ENCODE measurements around the gene ANAPC2. TPM values are rescaled to one million over a fixed set of nuclear protein-coding genes. Genes with fewer than 3 reads are reported as not detected.
A peak's percentile ranks its signal among the peaks of the same experiment; 100 is the strongest.

The ANAPC2 gene
- total RNA-seq, 1 experiment from 2014 or later, result 46.0 TPM

DNA sequence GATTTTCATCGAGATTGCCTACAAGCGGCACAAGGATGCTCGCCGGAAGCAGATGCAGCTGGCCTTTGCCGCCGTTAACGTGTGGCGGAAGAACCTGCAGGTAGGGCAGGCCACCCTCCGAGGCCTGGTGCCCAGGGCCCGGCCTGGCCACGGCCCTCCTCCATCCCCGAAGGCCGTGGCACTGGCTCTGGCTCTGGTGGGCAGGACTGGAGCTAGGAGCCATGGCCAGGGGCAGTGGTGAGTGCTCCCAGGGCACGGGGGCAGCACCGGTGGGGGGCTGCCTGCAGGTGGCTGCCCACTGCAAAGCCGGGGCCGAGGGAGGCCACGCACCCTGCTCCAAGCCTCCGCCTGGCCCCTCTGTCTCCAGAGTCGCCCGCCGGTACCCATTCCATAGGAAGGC lies 24.6 kb downstream of the ANAPC2 start:
- ChIA-PET POLR2A (no interaction called here), CTCF (no interaction called here)
- ATAC-seq (no peak), DNase-seq (ENCODE audit: low read depth, low spot score) (no peak)
- no peak overlapping the region for H3K4me3 ChIP-seq (ENCODE audit: low read depth in 2 of 2, low read length in 2 of 2)
- no peaks in the 10 kb centered on the region for H3K27me3 ChIP-seq (ENCODE audit: control insufficient read depth, insufficient read depth, low read length)
- H3K36me3 ChIP-seq (ENCODE audit: control insufficient read depth, insufficient read depth, low read length), result no peaks in the 10 kb centered on the region
- H3K27ac ChIP-seq (ENCODE audit: low read length), result no peak overlapping the region
- no peaks in the 10 kb centered on the region for H3K9me3 ChIP-seq (ENCODE audit: control insufficient read depth, insufficient read depth, low read depth, low read length)
- no TSS peak for BruUV-seq (replicated peaks)
- H3K4me1 ChIP-seq (ENCODE audit: control insufficient read depth, insufficient read depth, low read length), result 0 out of 2 replicates have a peak, but pooled peaks cover 4% of the 10 kb centered on the region
- in situ Hi-C loops (cut with HindIII; ENCODE audit: low pct_unique_long_range_greater_than_20kb, low sequenced_read_pairs) (no loop called here), intact Hi-C loops (cut with micrococcal nuclease; ENCODE audit: unreplicated experiment) (no loop called here)
- TF ChIP-seq REST (IDR thresholded peaks at IDR 0.05; ENCODE audit: insufficient read depth in 1 of 2, low read depth in 2 of 2, low read length in 1 of 2), result no peak
- no peak for TF ChIP-seq POLR2AphosphoS5 (IDR thresholded peaks at IDR 0.05; ENCODE audit: low read depth, low read length)
- no peak for TF ChIP-seq TCF7L2 (IDR thresholded peaks at IDR 0.05; ENCODE audit: low read depth, low read length)
- TF ChIP-seq, protein P1, sequence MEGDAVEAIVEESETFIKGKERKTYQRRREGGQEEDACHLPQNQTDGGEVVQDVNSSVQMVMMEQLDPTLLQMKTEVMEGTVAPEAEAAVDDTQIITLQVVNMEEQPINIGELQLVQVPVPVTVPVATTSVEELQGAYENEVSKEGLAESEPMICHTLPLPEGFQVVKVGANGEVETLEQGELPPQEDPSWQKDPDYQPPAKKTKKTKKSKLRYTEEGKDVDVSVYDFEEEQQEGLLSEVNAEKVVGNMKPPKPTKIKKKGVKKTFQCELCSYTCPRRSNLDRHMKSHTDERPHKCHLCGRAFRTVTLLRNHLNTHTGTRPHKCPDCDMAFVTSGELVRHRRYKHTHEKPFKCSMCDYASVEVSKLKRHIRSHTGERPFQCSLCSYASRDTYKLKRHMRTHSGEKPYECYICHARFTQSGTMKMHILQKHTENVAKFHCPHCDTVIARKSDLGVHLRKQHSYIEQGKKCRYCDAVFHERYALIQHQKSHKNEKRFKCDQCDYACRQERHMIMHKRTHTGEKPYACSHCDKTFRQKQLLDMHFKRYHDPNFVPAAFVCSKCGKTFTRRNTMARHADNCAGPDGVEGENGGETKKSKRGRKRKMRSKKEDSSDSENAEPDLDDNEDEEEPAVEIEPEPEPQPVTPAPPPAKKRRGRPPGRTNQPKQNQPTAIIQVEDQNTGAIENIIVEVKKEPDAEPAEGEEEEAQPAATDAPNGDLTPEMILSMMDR (IDR thresholded peaks at IDR 0.05), result no peak
- TF ChIP-seq SIN3A (IDR thresholded peaks at IDR 0.05; ENCODE audit: borderline replicate concordance, insufficient read depth, low read depth, low read length), result no peak

GRCh38 chr9:137163365-137163715 lies 25.0 kb downstream of the ANAPC2 start:
- no peak for DNase-seq (ENCODE audit: low read depth, low spot score)
- Histone ChIP-seq H3K4me3 (ENCODE audit: low read depth in 2 of 2, low read length in 2 of 2) (peak overlapping the region; percentile 32 to 52), H3K9me3 (ENCODE audit: control insufficient read depth, insufficient read depth, low read depth, low read length) (no peaks in the 10 kb centered on the region), H3K27ac (ENCODE audit: low read length) (no peak overlapping the region), H3K4me1 (ENCODE audit: control insufficient read depth, insufficient read depth, low read length) (0 out of 2 replicates have a peak, but pooled peaks cover 4% of the 10 kb centered on the region), H3K36me3 (ENCODE audit: control insufficient read depth, insufficient read depth, low read length) (no peaks in the 10 kb centered on the region), H3K27me3 (ENCODE audit: control insufficient read depth, insufficient read depth, low read length) (no peaks in the 10 kb centered on the region)
- peak; percentile 63 for ATAC-seq
- intact Hi-C loops (cut with micrococcal nuclease; ENCODE audit: unreplicated experiment), result no loop called here
- BruUV-seq (replicated peaks), result no TSS peak
- in situ Hi-C loops (cut with HindIII; ENCODE audit: low pct_unique_long_range_greater_than_20kb, low sequenced_read_pairs), result no loop called here
- CTCF ChIA-PET, result interaction anchor here (0.6 to 1.1 kb wide), 3 partner anchors 12 to 39 kb away, joined by 5 to 8 read pairs (median 6); no protein-coding TSS in a partner anchor
- TF ChIP-seq REST (IDR thresholded peaks at IDR 0.05; ENCODE audit: insufficient read depth in 1 of 2, low read depth in 2 of 2, low read length in 1 of 2) (no peak), POLR2AphosphoS5 (IDR thresholded peaks at IDR 0.05; ENCODE audit: low read depth, low read length) (no peak), SIN3A (IDR thresholded peaks at IDR 0.05; ENCODE audit: borderline replicate concordance, insufficient read depth, low read depth, low read length) (no peak), TCF7L2 (IDR thresholded peaks at IDR 0.05; ENCODE audit: low read depth, low read length) (no peak)
- TF ChIP-seq, protein P1 (IDR thresholded peaks at IDR 0.05), result no peak
- POLR2A ChIA-PET, result no interaction called here

Data from Panc1 (cell line).